NCI-H510A (cell line): ENCODE results near the gene ASPN.

Source experiments
- DNase-seq: peaks from one replicate; lab custom pipeline; 2025; lab: John Stamatoyannopoulos, UW

ASPN gene

GRCh38 chr9:92482329-92482728 lies at the start of gene ASPN:
Gene ASPN (minus strand): TSS chr9:92482506.
- DNase-seq: no peak

- DNase-seq: no peak
These were observed 48.6 kb upstream of the ASPN start for GRCh38 chr9:92530893-92531292.

- DNase-seq: no peak
These were observed 46.8 kb upstream of the ASPN start for GRCh38 chr9:92529124-92529523.

- no peak for DNase-seq
These were observed 46.2 kb upstream of the ASPN start for GRCh38 chr9:92528522-92528849.

- DNase-seq: no peak
These were observed 45.7 kb upstream of the ASPN start for GRCh38 chr9:92527832-92528521.

GRCh38 chr9:92527291-92527828 lies 45.1 kb upstream of the ASPN start:
- no peak for DNase-seq

GRCh38 chr9:92525306-92525705 lies 43.0 kb upstream of the ASPN start:
- DNase-seq: no peak

- no peak for DNase-seq
These were observed 42.6 kb upstream of the ASPN start for GRCh38 chr9:92524881-92525280.

GRCh38 chr9:92522983-92523970 lies 41.0 kb upstream of the ASPN start:
- no peak for DNase-seq

- DNase-seq: no peak
These were observed 38.5 kb upstream of the ASPN start for GRCh38 chr9:92520837-92521236.

GRCh38 chr9:92518199-92518598 lies 35.9 kb upstream of the ASPN start:
- no peak for DNase-seq

GRCh38 chr9:92517046-92517445 lies 34.7 kb upstream of the ASPN start:
- no peak for DNase-seq

GRCh38 chr9:92516521-92516920 lies 34.2 kb upstream of the ASPN start:
- no peak for DNase-seq

- no peak for DNase-seq
These were observed 32.3 kb upstream of the ASPN start for GRCh38 chr9:92514635-92515034.

- no peak for DNase-seq
These were observed 31.0 kb upstream of the ASPN start for GRCh38 chr9:92513349-92513748.

- DNase-seq: no peak
These were observed 30.3 kb upstream of the ASPN start for GRCh38 chr9:92512622-92513021.

GRCh38 chr9:92510747-92511146 lies 28.4 kb upstream of the ASPN start:
- DNase-seq: no peak

GRCh38 chr9:92509050-92509449 lies 26.7 kb upstream of the ASPN start:
- no peak for DNase-seq

- DNase-seq: no peak
These were observed 25.9 kb upstream of the ASPN start for GRCh38 chr9:92508018-92508820.

- no peak for DNase-seq
These were observed 25.2 kb upstream of the ASPN start for GRCh38 chr9:92507496-92507895.

- no peak for DNase-seq
These were observed 24.7 kb upstream of the ASPN start for GRCh38 chr9:92507005-92507404.

GRCh38 chr9:92506184-92506857 lies 24.0 kb upstream of the ASPN start:
- DNase-seq: no peak
